GM10266 (cell line): ENCODE data around the gene RAB34.
"Not testable (repeated sequence)": the region's sequence is repeated elsewhere in the genome, so short reads cannot be mapped to it uniquely, and the experiment has no call there.

Source experiments
- DNase-seq: peaks from one replicate; pipeline ENCODE4 v3.0.0; 2012; ENCODE audit errors: extremely low spot score
- CTCF ChIP-seq: IDR thresholded peaks from 2 replicates; pipeline ENCODE4 v1.5.1; 2012; ENCODE audit warnings: mild to moderate bottlenecking, low read depth; ENCODE audit not compliant: control insufficient read depth, insufficient read depth; ENCODE audit errors: missing control alignments

The RAB34 gene

GRCh38 chr17:28737770-28738679 lies 20.4 kb upstream of the RAB34 start:
- no peak for TF ChIP-seq CTCF
- DNase-seq: peak; percentile 86

- no peak for TF ChIP-seq CTCF
- no peak for DNase-seq
Observed at GRCh38 chr17:28737316-28737715, 19.6 kb upstream of the RAB34 start.

GRCh38 chr17:28735913-28736769 lies 18.5 kb upstream of the RAB34 start:
- not testable (repeated sequence) for DNase-seq

- no peak for TF ChIP-seq CTCF
- no peak for DNase-seq
Observed at GRCh38 chr17:28735242-28735722, 17.6 kb upstream of the RAB34 start.

- DNase-seq: no peak
- TF ChIP-seq CTCF: no peak
Observed at GRCh38 chr17:28734712-28735241, 17.1 kb upstream of the RAB34 start.

- no peak for TF ChIP-seq CTCF
- no peak for DNase-seq
Observed at GRCh38 chr17:28733346-28733745, 15.7 kb upstream of the RAB34 start.

GRCh38 chr17:28729950-28730330 lies 12.3 kb upstream of the RAB34 start:
- DNase-seq: no peak
- no peak for TF ChIP-seq CTCF
